C4-2B (cell line): Measurements from ENCODE around the gene PRTFDC1.

Source experiments
- CTCF ChIP-seq: fragments of 450-650 bp; conservative IDR thresholded peaks from 2 replicates; pipeline ENCODE4 v1.5.1; 2017; ENCODE audit warnings: mild to moderate bottlenecking
- ZFX ChIP-seq: fragments of 450-650 bp; IDR thresholded peaks from 2 replicates; pipeline ENCODE4 v1.6.1; 2017

GRCh38 chr10:24849501-24850299, 102.7 kb downstream of the PRTFDC1 start:
- no peak for TF ChIP-seq CTCF
- TF ChIP-seq ZFX: no peak
